HL-60 (cell line): ENCODE measurements around the gene CLDN16.

ENCODE experiments used
- CTCF ChIP-seq: IDR thresholded peaks from one replicate; pipeline ENCODE4 v1.5.1; 2011; ENCODE audit warnings: low read length, control low read depth, inconsistent platforms; ENCODE audit not compliant: insufficient read depth
- GABPA ChIP-seq: IDR thresholded peaks from 2 replicates; pipeline ENCODE4 v1.6.1; 2012; ENCODE audit warnings: low read depth

GRCh38 chr3:190385731-190386688, 2.0 kb upstream of the CLDN16 start:
- no peak for TF ChIP-seq CTCF
- TF ChIP-seq GABPA: no peak
